ELR (cell line): Measurements from ENCODE around the gene FERD3L.
"Not testable (repeated sequence)": the region's sequence is repeated elsewhere in the genome, so short reads cannot be mapped to it uniquely, and the experiment has no call there.

Experiments
- DNase-seq: peaks from one replicate; pipeline ENCODE4 v3.0.0-alpha.2; 2015; ENCODE audit warnings: low read depth

Gene FERD3L

GRCh38 chr7:19144661-19145433, at the start of gene FERD3L:
Gene FERD3L, minus strand, starts transcription at chr7:19145421. Its CDS starts 59 bp downstream, at chr7:19145362.
- DNase-seq = no peak

GRCh38 chr7:19194417-19194816, 49.2 kb upstream of the FERD3L start:
- DNase-seq = not testable (repeated sequence)

GRCh38 chr7:19181634-19182033, 36.4 kb upstream of the FERD3L start:
- DNase-seq = peak; percentile 4

GRCh38 chr7:19178595-19178994, 33.4 kb upstream of the FERD3L start:
- DNase-seq = no peak

GRCh38 chr7:19177269-19177668, 32.0 kb upstream of the FERD3L start:
- DNase-seq = peak; percentile 2

DNA sequence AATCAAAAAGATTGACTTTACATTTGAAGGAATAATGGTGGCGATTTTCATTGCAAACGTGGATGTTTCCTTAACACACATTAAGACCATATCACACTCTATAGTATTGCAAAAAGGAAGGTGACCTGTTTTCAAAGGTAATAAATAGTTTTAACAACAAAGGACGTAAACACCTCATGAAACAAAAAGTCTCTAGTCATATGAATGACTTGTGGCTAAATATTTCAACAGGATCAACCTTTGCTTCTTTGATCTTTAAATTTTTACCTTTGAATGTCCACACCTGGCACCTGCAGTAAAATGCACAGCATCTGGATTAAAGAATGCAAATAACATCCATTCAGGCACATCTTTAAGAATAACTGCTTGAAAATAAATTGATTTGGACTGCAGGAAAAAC, 30.0 kb upstream of the FERD3L start:
- no peak for DNase-seq

GRCh38 chr7:19161671-19162070, 16.4 kb upstream of the FERD3L start:
- peak; percentile 9 for DNase-seq

DNA sequence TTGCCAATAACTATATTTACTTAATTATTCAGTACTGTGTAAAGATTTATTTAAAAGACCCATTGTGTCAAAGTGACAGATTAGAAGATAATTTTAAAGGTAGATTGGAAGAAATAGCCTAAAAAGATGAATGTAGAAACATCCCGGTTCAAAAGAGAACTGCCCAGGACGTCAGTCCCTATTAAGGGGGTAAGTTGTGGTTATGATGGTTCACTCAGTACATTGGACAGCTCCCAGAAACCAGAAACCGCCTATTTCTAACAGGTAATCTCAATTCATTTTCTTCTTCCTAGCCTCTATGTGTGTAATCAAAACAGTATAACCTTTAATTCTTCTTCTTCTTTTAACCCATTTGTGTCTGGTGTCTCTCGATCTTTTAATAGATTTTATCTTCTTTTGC, 1.5 kb upstream of the FERD3L start:
- peak; percentile 32 for DNase-seq

GRCh38 chr7:19145434-19146115, 354 bp upstream of the FERD3L start:
- no peak for DNase-seq

GRCh38 chr7:19143881-19144574, 1.2 kb downstream of the FERD3L start:
- no peak for DNase-seq

DNA sequence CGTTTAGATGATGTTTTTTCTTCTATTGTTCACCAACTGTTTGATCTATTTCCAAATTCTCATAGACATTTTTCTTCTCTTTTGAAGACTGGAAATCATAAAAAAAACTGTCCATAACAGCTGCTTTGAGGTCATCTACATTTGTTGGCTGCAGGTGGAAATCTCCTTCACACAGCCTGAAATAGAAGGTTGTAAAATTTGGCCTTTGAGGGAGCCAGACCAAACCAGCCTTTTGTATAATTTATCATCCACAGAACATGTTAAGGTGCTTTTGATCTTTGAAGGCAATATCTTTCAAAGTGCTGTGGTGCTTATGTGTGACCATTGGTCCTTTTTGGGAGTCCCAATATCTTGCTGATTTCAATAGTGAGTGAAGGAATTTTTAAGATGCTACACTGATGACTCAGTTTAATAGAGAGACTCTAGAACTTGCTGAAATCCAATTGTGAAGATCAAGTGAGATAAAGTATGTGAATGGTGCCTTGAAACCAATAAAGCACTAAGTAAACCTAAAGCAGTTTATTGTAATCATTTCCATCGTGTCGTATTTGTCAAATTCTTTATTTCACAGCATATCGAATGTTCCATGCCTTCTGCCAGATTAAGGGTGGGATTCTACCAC, 5.4 kb downstream of the FERD3L start:
- DNase-seq = no peak

GRCh38 chr7:19133886-19134285, 11.3 kb downstream of the FERD3L start:
- no peak for DNase-seq

- DNase-seq = no peak
Observed at GRCh38 chr7:19133390-19133789, 11.8 kb downstream of the FERD3L start.

- DNase-seq = no peak
Observed at GRCh38 chr7:19128856-19129255, 16.4 kb downstream of the FERD3L start.

GRCh38 chr7:19121977-19122588, 23.1 kb downstream of the FERD3L start:
- peak; percentile 75 for DNase-seq

DNA sequence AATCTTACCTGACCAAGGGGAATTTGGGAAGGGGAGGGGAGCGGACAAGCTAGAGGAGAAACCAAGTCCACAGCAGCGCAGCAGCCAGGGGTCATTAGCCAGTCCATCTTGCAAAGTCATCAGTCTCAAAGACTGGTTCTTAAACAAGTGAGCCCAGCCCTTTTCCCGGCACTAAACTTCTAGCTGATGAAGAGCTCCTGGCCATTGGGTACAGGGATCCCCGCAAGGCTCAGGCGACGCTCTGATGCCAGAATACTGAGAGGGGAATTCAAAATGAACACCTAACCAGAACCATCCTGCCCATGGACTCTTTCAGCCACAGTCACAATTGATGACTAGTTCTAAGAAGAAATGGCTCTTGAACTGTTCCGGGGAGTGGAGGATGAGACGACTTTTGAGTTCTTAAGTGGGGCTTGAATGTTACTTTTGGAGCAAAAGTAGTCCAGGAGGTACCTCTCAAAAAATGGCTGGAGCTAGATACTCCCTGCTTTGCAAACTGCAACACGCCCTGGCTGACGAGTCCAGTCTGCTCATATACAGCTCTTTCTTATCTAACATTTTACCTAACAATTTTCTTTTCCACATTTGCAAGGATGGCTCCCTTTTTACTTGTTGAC, 25.2 kb downstream of the FERD3L start:
- DNase-seq = no peak

DNA sequence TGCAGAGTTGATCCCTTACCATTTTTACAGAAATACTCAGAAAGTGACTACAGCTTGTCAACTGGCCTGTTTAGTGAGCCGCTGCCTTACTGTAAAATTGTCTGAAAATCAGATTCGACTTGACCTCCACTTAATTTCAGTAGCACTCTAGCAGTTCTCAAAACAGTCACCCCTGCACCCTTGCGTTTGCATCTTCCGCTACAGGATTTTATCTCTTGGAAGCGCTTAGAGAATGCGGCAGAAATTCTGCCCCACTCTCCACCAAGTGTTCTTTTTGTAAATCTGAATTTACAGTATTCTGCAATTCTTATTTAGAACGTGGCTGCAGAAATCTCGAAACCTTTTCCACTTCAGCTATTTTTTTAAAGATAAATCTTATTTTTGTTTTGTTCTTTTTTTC, 25.8 kb downstream of the FERD3L start:
- no peak for DNase-seq

- DNase-seq = peak; percentile 50
Observed at GRCh38 chr7:19118636-19119371, 26.4 kb downstream of the FERD3L start.

DNA sequence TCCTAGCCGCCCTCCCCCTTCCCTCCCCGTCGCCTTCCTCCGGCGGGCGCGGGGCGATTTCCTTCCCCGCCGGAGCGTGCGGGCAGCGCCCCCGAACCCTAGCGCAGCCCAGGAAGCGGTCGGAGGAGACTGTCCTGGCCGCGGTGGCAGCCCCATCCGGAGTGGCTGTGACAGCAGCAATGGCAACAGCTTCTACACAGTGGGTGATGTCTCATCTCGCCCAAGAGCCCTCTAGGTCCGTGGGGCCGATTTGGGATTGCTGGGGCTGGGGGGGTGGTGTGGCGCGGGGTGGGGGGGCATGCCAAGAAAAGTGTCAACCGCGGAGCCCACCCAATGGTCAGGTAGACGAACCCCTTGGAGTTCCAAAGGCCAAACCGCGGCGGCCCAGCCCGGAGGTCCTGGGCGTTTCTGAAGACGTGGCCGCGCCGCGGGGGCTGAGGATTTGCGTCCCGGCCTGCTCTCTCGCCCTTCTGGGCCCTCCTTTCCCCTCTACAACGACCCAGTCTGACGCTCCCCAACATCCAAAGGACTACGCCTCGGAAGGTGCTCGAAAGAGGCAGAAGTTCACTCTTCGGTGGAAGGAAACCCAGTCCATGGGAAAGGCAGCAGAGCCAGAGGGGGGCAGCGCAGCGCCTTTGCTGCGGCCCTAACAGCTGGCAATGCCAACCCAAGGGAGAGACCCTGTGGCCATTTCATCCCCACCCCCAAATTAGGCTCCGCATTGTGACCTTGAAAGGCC, 27.2 kb downstream of the FERD3L start:
- DNase-seq = peak; percentile 59
